K562 (cell line): ENCODE measurements around the gene CACNA1C. TPM values are rescaled to one million over a fixed set of nuclear protein-coding genes. Genes with fewer than 3 reads are reported as not detected.

Experiments
- ATAC-seq: fragments of 200-7000 bp; cut with Tn5 transposase; 3 replicates; pipeline ENCODE4 v1.9.1; 2020; ENCODE audit warnings: moderate library complexity
- BruUV-seq: library from RNA; stranded (reverse); fragments of 400-500 nt; replicated peaks from 2 replicates; lab custom pipeline; 2021; lab: Mats Ljungman, UMichigan
- CTCF ChIA-PET: fragments of 300-600 bp; formaldehyde crosslinking; extraction: SDS; loops from one replicate; lab custom pipeline; 2021; ENCODE audit warnings: low intra/inter-chr PET ratio; lab: Yijun Ruan, JAX
- POLR2A ChIA-PET: fragments of 300-600, 350-650 bp; sonication (Branson Sonifier 250); formaldehyde crosslinking; extraction: SDS; loops from one replicate; lab custom pipeline; 2021; ENCODE audit warnings: antibody characterized with exemption, inconsistent platforms; lab: Yijun Ruan, JAX
- DNase-seq, 4 experiments: peaks; one replicate each; pipeline versions ENCODE4 v3.0.0 to v3.0.0-alpha.2; 2011 to 2018; ENCODE audit warnings: low spot score in 3 of 4, mixed read lengths in 3 of 4; ENCODE audit errors: extremely low read depth in 1 of 4
- FAIRE-seq: peaks from 2 replicates; lab custom pipeline; 2011; peaks lifted over from hg19 to GRCh38; lab: Jason Lieb, UNC
- H2AFZ ChIP-seq: 2 replicates; pipeline ENCODE4 v1.6.0; 2011; ENCODE audit warnings: low read depth, low read length, control low read depth, inconsistent platforms
- H3K27ac ChIP-seq: fragments of 200-600 bp; 3 replicates; pipeline ENCODE4 v1.8.0; 2011; ENCODE audit warnings: low read depth, mild to moderate bottlenecking, control low read depth, inconsistent platforms, low read length, moderate library complexity, mixed read lengths; ENCODE audit errors: extremely low read depth
- H3K27me3 ChIP-seq, 2 experiments: fragments of 300-600 bp in 1 of 2; 2 replicates in 1 of 2; 3 replicates in 1 of 2; pipeline versions ENCODE4 v1.6.0 to v1.8.0; 2011; ENCODE audit warnings: inconsistent platforms in 2 of 2, low read length in 2 of 2, mild to moderate bottlenecking in 1 of 2, mixed read lengths in 1 of 2, moderate library complexity in 1 of 2; ENCODE audit not compliant: control insufficient read depth in 2 of 2, insufficient read depth in 2 of 2
- H3K36me3 ChIP-seq: fragments of 300-600 bp; 3 replicates; pipeline ENCODE4 v1.8.0; 2011; ENCODE audit warnings: mild to moderate bottlenecking, low read length, inconsistent platforms; ENCODE audit not compliant: control insufficient read depth, insufficient read depth
- H3K4me1 ChIP-seq, 2 experiments: fragments of 200-600 bp in 1 of 2; replicated peaks in 1 of 2; 2 replicates in 1 of 2; 3 replicates in 1 of 2; pipeline versions ENCODE4 v1.5.1 to v1.8.0; 2011; ENCODE audit warnings: inconsistent platforms in 2 of 2, low read length in 2 of 2, mild to moderate bottlenecking in 1 of 2, mixed read lengths in 1 of 2, moderate library complexity in 1 of 2; ENCODE audit not compliant: control insufficient read depth in 2 of 2, insufficient read depth in 2 of 2
- H3K4me2 ChIP-seq: 2 replicates; pipeline ENCODE4 v1.6.1; 2011; ENCODE audit warnings: low read length, control low read depth, inconsistent platforms, mixed read lengths; ENCODE audit not compliant: insufficient read depth
- H3K4me3 ChIP-seq: fragments of 200-600 bp; sonication (generic), shearing (Covaris generic); 2 replicates; pipeline ENCODE4 v1.5.1; 2016; ENCODE audit warnings: control low read depth, inconsistent platforms
- H3K79me2 ChIP-seq: fragments of 200-600 bp; 3 replicates; pipeline ENCODE4 v1.8.0; 2011; ENCODE audit warnings: low read length, inconsistent platforms; ENCODE audit not compliant: control insufficient read depth, insufficient read depth
- H3K9ac ChIP-seq, 2 experiments: 2 replicates each; pipeline versions ENCODE4 v1.6.0 to v1.6.1; 2011; ENCODE audit warnings: low read depth in 2 of 2, low read length in 2 of 2, control low read depth in 1 of 2, inconsistent platforms in 1 of 2, mild to moderate bottlenecking in 1 of 2, mixed read lengths in 1 of 2; ENCODE audit not compliant: insufficient read depth in 1 of 2
- H3K9me1 ChIP-seq: one replicate; pipeline ENCODE4 v1.6.0; 2011; ENCODE audit warnings: inconsistent platforms, mild to moderate bottlenecking, low read length, moderate library complexity; ENCODE audit not compliant: control insufficient read depth, insufficient read depth
- H3K9me3 ChIP-seq: replicated peaks from 2 replicates; pipeline ENCODE4 v1.5.1; 2011; ENCODE audit warnings: low read depth, low read length, inconsistent platforms; ENCODE audit not compliant: control insufficient read depth, insufficient read depth
- H4K20me1 ChIP-seq: replicated peaks from 2 replicates; pipeline ENCODE4 v1.6.1; 2011; ENCODE audit warnings: low read length, inconsistent platforms, mixed read lengths; ENCODE audit not compliant: control insufficient read depth, insufficient read depth
- CEBPB ChIP-seq: fragments of 450-650 bp; IDR thresholded peaks from 2 replicates; pipeline ENCODE4 v1.6.1; 2016; ENCODE audit warnings: missing genetic modification characterization, missing compliant biosample characterization
- EGR1 ChIP-seq: fragments of 450-650 bp; conservative IDR thresholded peaks from 2 replicates; pipeline ENCODE4 v1.6.1; 2017; ENCODE audit warnings: mild to moderate bottlenecking
- ILF3 ChIP-seq: fragments of 450-650 bp; IDR thresholded peaks from 2 replicates; pipeline ENCODE4 v1.6.1; 2018; ENCODE audit warnings: antibody characterized with exemption, mild to moderate bottlenecking, moderate library complexity, borderline replicate concordance
- NCOA2 ChIP-seq, 2 experiments: fragments of 450-650 bp; IDR thresholded peaks; 2 replicates each; pipeline ENCODE4 v1.6.1; 2018; ENCODE audit warnings: mild to moderate bottlenecking in 2 of 2, moderate library complexity in 1 of 2; ENCODE audit not compliant: partially characterized antibody in 2 of 2
- SMARCC2 ChIP-seq: fragments of 450-650 bp; IDR thresholded peaks from 2 replicates; pipeline ENCODE4 v1.6.1; 2017; ENCODE audit warnings: antibody characterized with exemption, moderate library complexity, mild to moderate bottlenecking, low read depth
- TEAD1 ChIP-seq, 2 experiments: fragments of 450-650 bp in 1 of 2; sonication (generic) in 1 of 2; formaldehyde crosslinking; IDR thresholded peaks; 2 replicates each; pipeline versions ENCODE4 v1.4.0 to v1.8.0; 2020 to 2022; ENCODE audit warnings: mild to moderate bottlenecking in 2 of 2, missing genetic modification reagents in 1 of 2
- ZNF197 ChIP-seq: fragments of 200-800 bp; sonication (Bioruptor generic); IDR thresholded peaks from 2 replicates; pipeline ENCODE4 v1.6.1; 2016; ENCODE audit warnings: low read depth, missing genetic modification characterization, missing compliant biosample characterization
- ZNF785 ChIP-seq: fragments of 250-450 bp; sonication (Bioruptor Pico); IDR thresholded peaks from 2 replicates; pipeline ENCODE4 v1.4.0; 2020; ENCODE audit warnings: mild to moderate bottlenecking
- WGBS: fragments of 100-300 bp; shearing (Covaris generic); methylation state at CpG from one replicate; pipeline ENCODE4 v1.1.6; 2016; ENCODE audit warnings: low coverage, mixed read lengths; ENCODE audit not compliant: insufficient coverage; ENCODE audit errors: missing lambda C conversion rate; 5-methylcytosine and 5-hydroxymethylcytosine counted together
- in situ Hi-C: fragments of 300-500 bp; cut with MboI; formaldehyde crosslinking; loops from 4 replicates; pipeline ENCODE4 v1.15.0; 2018; ENCODE audit warnings: inconsistent platforms, mixed read lengths
- intact Hi-C: fragments of 100-400 bp; cut with micrococcal nuclease; formaldehyde crosslinking; loops from 2 replicates; pipeline ENCODE4 v1.14.2; 2022
- polyA plus RNA-seq, 8 experiments: library from polyadenylated mRNA; depleted of rRNA in 4 of 8; stranded (reverse) in 5 of 8; unstranded in 3 of 8; fragments of >200 nt; fragmentation: Nextera tagmentation in 2 of 8; fragmentation: Illumina TruSeq in 1 of 8; extraction: Ambion mirVana in 2 of 8; extraction: Trizol in 1 of 8; gene quantifications; 2 replicates each; pipeline versions ENCODE4 v1.2.1 to v1.2.3, GENCODE V29; 2011 to 2014; ENCODE audit warnings: inconsistent platforms in 1 of 8, missing spikeins in 1 of 8
- total RNA-seq, 7 experiments: library from RNA; depleted of rRNA in 6 of 7; stranded (reverse); fragments of >200 nt in 6 of 7; fragmentation: Illumina TruSeq in 2 of 7; extraction: Trizol in 2 of 7; gene quantifications; 2 replicates each; pipeline versions ENCODE4 v1.2.1 to v1.2.3, GENCODE V29; 2011 to 2021; ENCODE audit warnings: low replicate concordance in 1 of 7

Gene CACNA1C
- total and polyA plus RNA-seq, 9 of the 15 experiments (the other 6 are each of a cell fraction or from before 2014, with no cell fraction given) = not detected

- H2AFZ ChIP-seq = no peak overlapping the region
- TF ChIP-seq ILF3 = no peak
- TF ChIP-seq SMARCC2 = no peak
- no peak for TF ChIP-seq CEBPB (tag)
- no peak for TF ChIP-seq ZNF785 (CRISPR knock-in tag)
- no peak for TF ChIP-seq ZNF197 (CRISPR knock-in tag)
- TF ChIP-seq EGR1 = no peak
- no peak for TF ChIP-seq TEAD1 (CRISPR knock-in tag; IDR thresholded peaks at IDR 0.05)
- TF ChIP-seq NCOA2 (IDR thresholded peaks at IDR 0.05; ENCODE audit: partially characterized antibody in 2 of 2) = no peak
- no peak overlapping the region for H3K4me3 ChIP-seq
- ChIA-PET POLR2A (no interaction called here), CTCF (no interaction called here)
- no peaks in the 10 kb centered on the region for H3K9me3 ChIP-seq
- no peaks in the 10 kb centered on the region for H3K9me1 ChIP-seq
- no peak overlapping the region for H3K27ac ChIP-seq
- no TSS peak for BruUV-seq
- 0% methylated on average over 3 of the region's 3 CpGs for WGBS
- in situ Hi-C loops (no loop called here), intact Hi-C loops (no loop called here)
- H3K4me2 ChIP-seq = no peak overlapping the region
- H3K4me1 ChIP-seq = peaks cover 0 to 8% of the 10 kb centered on the region in 2 experiments; a peak in 2 of 5 replicates
- no peaks in the 10 kb centered on the region for H4K20me1 ChIP-seq
- no peaks in the 10 kb centered on the region for H3K36me3 ChIP-seq
- FAIRE-seq (no peak), DNase-seq (no peak), ATAC-seq (no peak)
- no peak overlapping the region for H3K9ac ChIP-seq
- H3K79me2 ChIP-seq = no peaks in the 10 kb centered on the region
- peaks cover 0 to 11% of the 10 kb centered on the region in 2 experiments; a peak in 3 of 5 replicates for H3K27me3 ChIP-seq
Measured at GRCh38 chr12:2231956-2232355, 179.2 kb downstream of the CACNA1C start.
